KMS-11 (cell line): ENCODE data around the gene OSCP1.

Experiments
- H2AFZ ChIP-seq: fragments of 200-600 bp; sonication (generic); 2 replicates; pipeline ENCODE4 v1.6.1; 2016; ENCODE audit warnings: antibody characterized with exemption, mixed run types, low read depth
- H3K27ac ChIP-seq: fragments of 200-600 bp; sonication (generic); 2 replicates; pipeline ENCODE4 v1.6.1; 2016; ENCODE audit warnings: mild to moderate bottlenecking, mixed run types
- H3K27me3 ChIP-seq: fragments of 200-600 bp; sonication (generic); 2 replicates; pipeline ENCODE4 v1.6.1; 2017; ENCODE audit warnings: mild to moderate bottlenecking, low read depth, mixed run types, moderate library complexity; ENCODE audit not compliant: insufficient read depth
- H3K36me3 ChIP-seq: fragments of 200-600 bp; sonication (generic); 2 replicates; pipeline ENCODE4 v1.6.1; 2017; ENCODE audit warnings: mild to moderate bottlenecking, mixed run types; ENCODE audit not compliant: insufficient read depth
- H3K4me1 ChIP-seq: fragments of 200-600 bp; sonication (generic); 2 replicates; pipeline ENCODE4 v1.6.1; 2016; ENCODE audit warnings: mild to moderate bottlenecking, low read depth, mixed run types; ENCODE audit not compliant: poor library complexity, severe bottlenecking
- H3K4me2 ChIP-seq: fragments of 200-600 bp; sonication (generic); 2 replicates; pipeline ENCODE4 v1.7.0; 2016; ENCODE audit warnings: mild to moderate bottlenecking, mixed run types
- H3K4me3 ChIP-seq: fragments of 200-600 bp; sonication (generic); IDR thresholded peaks from 2 replicates; pipeline ENCODE4 v1.6.1; 2017; ENCODE audit warnings: low read depth, low read length, mixed read lengths; ENCODE audit not compliant: insufficient read depth
- H3K79me2 ChIP-seq: fragments of 200-600 bp; sonication (generic); 2 replicates; pipeline ENCODE4 v1.6.1; 2016; ENCODE audit warnings: low read depth, mixed run types; ENCODE audit not compliant: insufficient read depth
- H3K9ac ChIP-seq: fragments of 200-600 bp; sonication (generic); 2 replicates; pipeline ENCODE4 v1.6.1; 2016; ENCODE audit warnings: mild to moderate bottlenecking, mixed run types
- H4K20me1 ChIP-seq: fragments of 200-600 bp; sonication (generic); 2 replicates; pipeline ENCODE4 v1.6.1; 2016; ENCODE audit warnings: mild to moderate bottlenecking, mixed run types; ENCODE audit not compliant: insufficient read depth
- TF ChIP-seq, protein P1 (sequence below): fragments of 200-600 bp; sonication (generic); conservative IDR thresholded peaks from 2 replicates; pipeline ENCODE4 v1.6.1; 2017; ENCODE audit warnings: low read depth, mild to moderate bottlenecking, antibody characterized with exemption, low read length, moderate library complexity, mixed read lengths

Gene OSCP1, protein sequence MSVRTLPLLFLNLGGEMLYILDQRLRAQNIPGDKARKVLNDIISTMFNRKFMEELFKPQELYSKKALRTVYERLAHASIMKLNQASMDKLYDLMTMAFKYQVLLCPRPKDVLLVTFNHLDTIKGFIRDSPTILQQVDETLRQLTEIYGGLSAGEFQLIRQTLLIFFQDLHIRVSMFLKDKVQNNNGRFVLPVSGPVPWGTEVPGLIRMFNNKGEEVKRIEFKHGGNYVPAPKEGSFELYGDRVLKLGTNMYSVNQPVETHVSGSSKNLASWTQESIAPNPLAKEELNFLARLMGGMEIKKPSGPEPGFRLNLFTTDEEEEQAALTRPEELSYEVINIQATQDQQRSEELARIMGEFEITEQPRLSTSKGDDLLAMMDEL

GRCh38 chr1:36450270-36450918, at the start of gene OSCP1:
Gene OSCP1, minus strand, starts transcription at chr1:36450451. Its CDS starts 82 bp downstream, at chr1:36450369.
- TF ChIP-seq, protein P1, sequence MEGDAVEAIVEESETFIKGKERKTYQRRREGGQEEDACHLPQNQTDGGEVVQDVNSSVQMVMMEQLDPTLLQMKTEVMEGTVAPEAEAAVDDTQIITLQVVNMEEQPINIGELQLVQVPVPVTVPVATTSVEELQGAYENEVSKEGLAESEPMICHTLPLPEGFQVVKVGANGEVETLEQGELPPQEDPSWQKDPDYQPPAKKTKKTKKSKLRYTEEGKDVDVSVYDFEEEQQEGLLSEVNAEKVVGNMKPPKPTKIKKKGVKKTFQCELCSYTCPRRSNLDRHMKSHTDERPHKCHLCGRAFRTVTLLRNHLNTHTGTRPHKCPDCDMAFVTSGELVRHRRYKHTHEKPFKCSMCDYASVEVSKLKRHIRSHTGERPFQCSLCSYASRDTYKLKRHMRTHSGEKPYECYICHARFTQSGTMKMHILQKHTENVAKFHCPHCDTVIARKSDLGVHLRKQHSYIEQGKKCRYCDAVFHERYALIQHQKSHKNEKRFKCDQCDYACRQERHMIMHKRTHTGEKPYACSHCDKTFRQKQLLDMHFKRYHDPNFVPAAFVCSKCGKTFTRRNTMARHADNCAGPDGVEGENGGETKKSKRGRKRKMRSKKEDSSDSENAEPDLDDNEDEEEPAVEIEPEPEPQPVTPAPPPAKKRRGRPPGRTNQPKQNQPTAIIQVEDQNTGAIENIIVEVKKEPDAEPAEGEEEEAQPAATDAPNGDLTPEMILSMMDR, result no peak; the same call in 1 of the 2 replicates
- Histone ChIP-seq H3K27ac (peak within 1 kb of the TSS; percentile 52), H3K4me3 (peak within 1 kb of the TSS; percentile 13), H4K20me1 (no peaks in the 10 kb centered on the region), H3K9ac (peak within 1 kb of the TSS; percentile 54), H3K79me2 (no peaks in the 10 kb centered on the region), H3K36me3 (no peaks in the 10 kb centered on the region), H2AFZ (peak within 1 kb of the TSS; percentile 97), H3K4me1 (peaks cover 3% of the 10 kb centered on the region), H3K4me2 (peak within 1 kb of the TSS; percentile 57), H3K27me3 (no peaks in the 10 kb centered on the region)

- Histone ChIP-seq H2AFZ (no peak overlapping the region), H3K4me3 (no peak overlapping the region), H3K79me2 (no peaks in the 10 kb centered on the region), H3K27ac (no peak overlapping the region), H3K4me2 (no peak overlapping the region), H4K20me1 (no peaks in the 10 kb centered on the region), H3K27me3 (no peaks in the 10 kb centered on the region; the same call in 1 of the 2 replicates), H3K4me1 (no peaks in the 10 kb centered on the region), H3K9ac (no peak overlapping the region), H3K36me3 (no peaks in the 10 kb centered on the region)
- TF ChIP-seq, protein P1, result no peak
Measured at GRCh38 chr1:36497207-36497606, 47.0 kb upstream of the OSCP1 start.

- no peaks in the 10 kb centered on the region for H3K79me2 ChIP-seq
- H3K27ac ChIP-seq, result no peak overlapping the region
- H3K27me3 ChIP-seq, result peaks cover 8% of the 10 kb centered on the region; the same call in 1 of the 2 replicates
- no peak overlapping the region for H3K4me2 ChIP-seq
- H3K9ac ChIP-seq, result no peak overlapping the region
- no peaks in the 10 kb centered on the region for H3K36me3 ChIP-seq
- no peaks in the 10 kb centered on the region for H3K4me1 ChIP-seq
- H2AFZ ChIP-seq, result no peak overlapping the region
- no peaks in the 10 kb centered on the region for H4K20me1 ChIP-seq
- TF ChIP-seq, protein P1, result no peak
- no peak overlapping the region for H3K4me3 ChIP-seq
Measured at GRCh38 chr1:36494971-36495370, 44.7 kb upstream of the OSCP1 start.

GRCh38 chr1:36493524-36493923, 43.3 kb upstream of the OSCP1 start:
- Histone ChIP-seq H3K79me2 (no peaks in the 10 kb centered on the region), H3K27ac (no peak overlapping the region), H3K4me1 (no peaks in the 10 kb centered on the region), H4K20me1 (no peaks in the 10 kb centered on the region), H3K27me3 (peaks cover 8% of the 10 kb centered on the region; the same call in 1 of the 2 replicates), H3K4me3 (no peak overlapping the region), H3K4me2 (no peak overlapping the region), H3K36me3 (no peaks in the 10 kb centered on the region), H3K9ac (no peak overlapping the region), H2AFZ (no peak overlapping the region)
- TF ChIP-seq, protein P1, result no peak
